Measurements from ENCODE around the gene SLC30A7.
"Not testable (repeated sequence)": the region's sequence is repeated elsewhere in the genome, so short reads cannot be mapped to it uniquely, and the experiment has no call there.

SLC30A7 gene

DNA sequence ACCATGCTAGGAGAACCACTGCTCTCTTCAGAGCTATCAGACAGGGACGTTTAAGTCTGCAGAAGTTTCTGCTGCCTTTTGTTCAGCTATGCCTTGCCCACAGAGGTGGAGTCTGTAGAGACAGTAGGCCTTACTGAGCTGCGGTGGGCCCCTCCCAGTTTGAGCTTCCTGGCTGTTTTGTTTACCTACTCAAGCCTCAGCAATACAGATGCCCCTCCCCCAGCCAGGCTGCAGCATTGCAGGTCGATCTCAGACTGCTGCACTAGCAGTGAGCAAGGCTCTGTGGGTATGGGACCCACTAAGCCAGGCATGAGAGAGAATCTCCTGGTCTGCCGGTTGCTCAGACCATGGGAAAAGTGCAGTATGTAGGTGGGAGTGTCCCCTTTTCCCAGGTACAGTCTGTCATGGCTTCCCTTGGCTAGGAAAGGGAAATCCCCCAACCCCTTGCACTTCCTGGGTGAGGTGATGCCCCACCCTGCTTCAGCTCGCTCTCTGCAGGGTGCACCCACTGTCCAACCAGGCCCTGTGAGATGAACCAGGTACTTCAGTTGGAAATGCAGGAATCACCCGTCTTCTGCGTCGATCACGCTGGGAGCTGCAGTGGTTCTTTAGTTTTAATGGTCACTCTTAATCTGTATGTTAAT is 53.7 kb downstream of the SLC30A7 start:
- H3K9ac ChIP-seq (ENCODE audit: low read depth in 1 of 2, low read length in 2 of 2); H3K27ac ChIP-seq (ENCODE audit: low read depth in 2 of 2, low read length in 2 of 2); H3K4me1 ChIP-seq (ENCODE audit: control insufficient read depth in 2 of 2, insufficient read depth in 2 of 2, low read length in 2 of 2); H3K36me3 ChIP-seq (ENCODE audit: control insufficient read depth in 2 of 2, insufficient read depth in 2 of 2, low read length in 2 of 2); H3K9me3 ChIP-seq (ENCODE audit: control insufficient read depth in 2 of 2, low read length in 2 of 2); H3K27me3 ChIP-seq (ENCODE audit: control insufficient read depth in 2 of 2, insufficient read depth in 2 of 2, low read length in 2 of 2): not testable (repeated sequence)
- peak overlapping the region in 1 of 2 donors; percentile 13 for H3K4me3 ChIP-seq (ENCODE audit: low read length in 2 of 2)

DNA sequence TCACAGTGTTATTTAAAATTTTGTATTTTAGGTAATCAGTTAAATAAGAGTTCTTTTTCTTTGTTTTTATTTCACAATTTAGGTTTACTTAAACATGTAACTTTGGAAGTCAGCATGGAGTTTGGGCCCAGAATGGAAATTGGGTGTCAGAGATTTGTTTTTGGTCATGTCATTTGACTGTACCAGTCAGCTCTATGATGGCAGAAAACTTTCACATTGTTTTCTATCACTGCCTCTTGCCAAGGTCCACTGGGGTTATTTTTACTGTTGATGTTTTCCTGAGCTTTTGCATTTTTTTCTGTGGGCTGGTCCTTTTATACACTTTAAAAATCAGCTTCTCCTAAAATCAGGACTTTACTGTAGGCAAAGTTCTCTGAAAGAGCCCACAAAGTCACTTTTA is 54.4 kb downstream of the SLC30A7 start:
- Histone ChIP-seq H3K36me3 (ENCODE audit: control insufficient read depth in 2 of 2, insufficient read depth in 2 of 2, low read length in 2 of 2) (peaks cover 5 to 6% of the 10 kb centered on the region in 2 donors), H3K4me3 (ENCODE audit: low read length in 2 of 2) (no peak overlapping the region), H3K4me1 (ENCODE audit: control insufficient read depth in 2 of 2, insufficient read depth in 2 of 2, low read length in 2 of 2) (peaks cover 3 to 8% of the 10 kb centered on the region in 2 donors), H3K9me3 (ENCODE audit: control insufficient read depth in 2 of 2, low read length in 2 of 2) (no peaks in the 10 kb centered on the region), H3K27me3 (ENCODE audit: control insufficient read depth in 2 of 2, insufficient read depth in 2 of 2, low read length in 2 of 2) (no peaks in the 10 kb centered on the region), H3K9ac (ENCODE audit: low read depth in 1 of 2, low read length in 2 of 2) (no peak overlapping the region), H3K27ac (ENCODE audit: low read depth in 2 of 2, low read length in 2 of 2) (no peak overlapping the region)

DNA sequence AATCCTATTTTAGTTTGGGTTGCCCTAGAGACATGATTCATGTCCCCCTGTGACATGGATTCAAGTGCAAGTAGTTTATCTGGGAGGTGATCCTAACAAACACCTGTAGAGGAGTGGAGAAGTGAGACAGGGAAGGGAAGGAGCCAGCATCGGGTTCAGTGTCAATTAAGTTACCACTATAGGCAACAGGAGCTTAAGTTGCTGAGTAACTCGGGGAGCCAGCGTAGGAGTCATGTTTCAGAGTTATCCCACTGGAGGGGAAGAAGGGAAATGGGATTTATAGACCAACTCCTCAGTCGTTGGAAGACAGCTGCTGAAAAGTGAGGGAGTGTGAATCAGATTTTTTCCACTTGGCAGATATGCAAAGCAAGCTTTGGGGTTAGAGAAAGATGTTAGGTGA is 54.9 kb downstream of the SLC30A7 start:
- Histone ChIP-seq H3K9me3 (ENCODE audit: control insufficient read depth in 2 of 2, low read length in 2 of 2) (no peaks in the 10 kb centered on the region), H3K9ac (ENCODE audit: low read depth in 1 of 2, low read length in 2 of 2) (no peak overlapping the region), H3K27ac (ENCODE audit: low read depth in 2 of 2, low read length in 2 of 2) (no peak overlapping the region), H3K36me3 (ENCODE audit: control insufficient read depth in 2 of 2, insufficient read depth in 2 of 2, low read length in 2 of 2) (peaks cover 5 to 6% of the 10 kb centered on the region in 2 donors), H3K27me3 (ENCODE audit: control insufficient read depth in 2 of 2, insufficient read depth in 2 of 2, low read length in 2 of 2) (no peaks in the 10 kb centered on the region), H3K4me1 (ENCODE audit: control insufficient read depth in 2 of 2, insufficient read depth in 2 of 2, low read length in 2 of 2) (peaks cover 3 to 8% of the 10 kb centered on the region in 2 donors), H3K4me3 (ENCODE audit: low read length in 2 of 2) (no peak overlapping the region)

DNA sequence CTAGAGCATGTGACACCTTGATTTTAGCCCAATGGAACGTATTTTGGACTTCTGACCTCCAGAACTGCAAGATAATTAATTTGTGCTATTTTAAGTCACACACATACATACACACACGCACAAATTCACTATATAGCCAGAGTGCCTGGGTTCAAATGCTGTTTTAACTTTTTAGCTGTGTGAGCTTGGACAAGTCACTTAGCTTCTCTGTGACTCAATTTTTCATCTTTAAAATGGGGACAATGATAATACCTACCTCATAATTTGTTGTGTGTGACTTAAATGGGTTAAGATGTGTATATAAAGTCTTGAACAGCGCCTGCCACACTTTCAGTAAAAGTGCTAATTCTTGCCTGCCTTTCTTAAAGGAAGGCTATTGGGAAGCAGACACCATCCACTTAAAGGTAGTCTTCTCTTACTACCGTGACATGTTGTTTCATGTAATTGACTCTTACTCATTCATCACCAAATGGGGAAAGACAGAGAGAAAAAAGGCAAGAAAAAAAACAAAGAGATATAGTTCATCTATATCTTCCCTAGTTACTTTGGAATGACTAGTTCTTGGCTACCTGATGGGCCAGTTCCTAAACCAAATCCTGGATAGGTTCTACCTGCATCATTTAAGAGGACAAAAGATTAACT is 56.3 kb downstream of the SLC30A7 start:
- H3K4me3 ChIP-seq (ENCODE audit: low read length in 2 of 2): no peak overlapping the region
- no peak overlapping the region for H3K9ac ChIP-seq (ENCODE audit: low read depth in 1 of 2, low read length in 2 of 2)
- no peaks in the 10 kb centered on the region for H3K9me3 ChIP-seq (ENCODE audit: control insufficient read depth in 2 of 2, low read length in 2 of 2)
- peaks cover 5 to 6% of the 10 kb centered on the region in 2 donors for H3K36me3 ChIP-seq (ENCODE audit: control insufficient read depth in 2 of 2, insufficient read depth in 2 of 2, low read length in 2 of 2)
- no peaks in the 10 kb centered on the region for H3K27me3 ChIP-seq (ENCODE audit: control insufficient read depth in 2 of 2, insufficient read depth in 2 of 2, low read length in 2 of 2)
- H3K4me1 ChIP-seq (ENCODE audit: control insufficient read depth in 2 of 2, insufficient read depth in 2 of 2, low read length in 2 of 2): peaks cover 3 to 8% of the 10 kb centered on the region in 2 donors
- H3K27ac ChIP-seq (ENCODE audit: low read depth in 2 of 2, low read length in 2 of 2): no peak overlapping the region

DNA sequence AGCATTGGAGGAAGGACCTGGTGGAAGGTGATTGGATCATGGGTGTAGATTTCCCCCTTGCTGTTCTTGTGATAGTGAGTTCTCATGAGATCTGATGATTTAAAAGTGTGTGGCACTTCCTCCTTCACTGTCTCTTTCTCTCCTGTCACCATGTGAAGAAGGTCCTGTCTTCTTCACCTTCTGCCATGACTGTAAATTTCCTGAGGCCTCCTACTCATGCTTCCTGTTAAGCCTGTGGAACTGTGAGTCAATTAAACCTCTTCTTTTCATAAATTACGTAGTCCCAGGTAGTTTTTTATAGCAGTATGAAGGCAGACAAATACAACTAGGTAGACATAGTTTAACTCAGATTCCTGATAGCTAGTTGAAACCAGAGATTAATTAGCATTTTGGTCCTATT is 57.1 kb downstream of the SLC30A7 start:
- H3K36me3 ChIP-seq (ENCODE audit: control insufficient read depth in 2 of 2, insufficient read depth in 2 of 2, low read length in 2 of 2): not testable (repeated sequence)

DNA sequence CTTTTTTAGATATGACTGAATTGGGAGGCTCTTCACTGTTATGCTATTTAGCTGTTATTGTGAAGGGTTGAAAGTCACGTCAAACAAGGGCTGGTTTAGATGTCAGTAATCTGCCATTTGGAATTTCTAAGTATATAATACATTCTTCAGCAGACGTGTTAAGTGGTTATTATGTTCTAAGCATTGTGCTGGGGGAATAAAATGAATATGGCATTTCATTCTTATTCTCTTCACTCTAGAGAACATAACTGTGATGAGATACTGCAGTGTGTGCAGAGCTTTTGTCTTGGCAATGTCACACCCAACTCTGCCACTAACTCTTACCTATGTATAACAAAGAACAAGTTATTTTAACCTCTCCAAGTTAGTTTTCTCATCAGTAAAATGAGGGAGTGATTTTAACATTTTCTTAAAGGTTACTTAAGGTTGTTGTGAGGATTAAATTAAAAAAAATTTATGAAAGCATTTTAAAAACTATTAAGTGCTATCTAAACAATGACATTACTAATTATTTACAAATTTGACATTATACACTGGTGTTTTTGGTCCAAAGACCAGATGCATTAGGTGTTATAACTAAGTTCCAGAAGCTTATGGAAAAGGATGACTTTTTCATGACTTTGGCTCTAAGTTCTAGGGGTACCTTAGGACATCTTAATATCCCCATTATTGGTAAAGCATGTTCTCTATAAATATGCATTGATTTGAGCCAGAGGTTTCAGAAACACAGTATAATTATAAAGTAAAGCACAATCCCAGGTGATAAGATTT is 58.3 kb downstream of the SLC30A7 start:
- H3K27ac ChIP-seq (ENCODE audit: low read depth in 2 of 2, low read length in 2 of 2): no peak overlapping the region
- H3K36me3 ChIP-seq (ENCODE audit: control insufficient read depth in 2 of 2, insufficient read depth in 2 of 2, low read length in 2 of 2): peaks cover 5 to 6% of the 10 kb centered on the region in 2 donors
- H3K9me3 ChIP-seq (ENCODE audit: control insufficient read depth in 2 of 2, low read length in 2 of 2): no peaks in the 10 kb centered on the region
- H3K27me3 ChIP-seq (ENCODE audit: control insufficient read depth in 2 of 2, insufficient read depth in 2 of 2, low read length in 2 of 2): no peaks in the 10 kb centered on the region
- H3K9ac ChIP-seq (ENCODE audit: low read depth in 1 of 2, low read length in 2 of 2): no peak overlapping the region
- H3K4me1 ChIP-seq (ENCODE audit: control insufficient read depth in 2 of 2, insufficient read depth in 2 of 2, low read length in 2 of 2): peaks cover 3 to 8% of the 10 kb centered on the region in 2 donors
- no peak overlapping the region for H3K4me3 ChIP-seq (ENCODE audit: low read length in 2 of 2)

More for the DNA sequence above, 57.1 kb downstream of the SLC30A7 start:
- not testable (repeated sequence) for H3K9me3 ChIP-seq (ENCODE audit: control insufficient read depth in 2 of 2, low read length in 2 of 2); H3K9ac ChIP-seq (ENCODE audit: low read depth in 1 of 2, low read length in 2 of 2); H3K4me1 ChIP-seq (ENCODE audit: control insufficient read depth in 2 of 2, insufficient read depth in 2 of 2, low read length in 2 of 2); H3K4me3 ChIP-seq (ENCODE audit: low read length in 2 of 2); H3K27ac ChIP-seq (ENCODE audit: low read depth in 2 of 2, low read length in 2 of 2); H3K27me3 ChIP-seq (ENCODE audit: control insufficient read depth in 2 of 2, insufficient read depth in 2 of 2, low read length in 2 of 2)

DNA sequence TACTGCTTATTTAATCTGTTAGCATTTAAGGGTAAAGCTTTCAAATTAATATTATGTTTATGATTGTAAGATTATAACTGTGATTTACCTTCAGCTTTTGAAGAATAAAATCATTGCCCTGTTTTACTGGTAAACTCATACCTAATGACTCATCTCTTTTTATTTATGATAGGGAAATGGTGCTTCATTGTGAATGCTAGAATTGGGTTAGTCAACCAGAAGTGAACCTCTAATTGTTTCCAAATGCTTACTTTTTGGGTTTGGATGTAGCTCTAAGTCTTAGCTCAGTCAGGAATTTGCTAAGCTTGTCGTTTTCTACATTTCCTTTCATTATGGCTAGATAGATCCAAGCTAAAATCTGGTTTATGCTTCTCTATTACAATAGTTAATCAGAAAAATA is 59.4 kb downstream of the SLC30A7 start:
- Histone ChIP-seq H3K36me3 (ENCODE audit: control insufficient read depth in 2 of 2, insufficient read depth in 2 of 2, low read length in 2 of 2) (peaks cover 5 to 6% of the 10 kb centered on the region in 2 donors), H3K4me1 (ENCODE audit: control insufficient read depth in 2 of 2, insufficient read depth in 2 of 2, low read length in 2 of 2) (no peaks in the 10 kb centered on the region), H3K9me3 (ENCODE audit: control insufficient read depth in 2 of 2, low read length in 2 of 2) (no peaks in the 10 kb centered on the region), H3K9ac (ENCODE audit: low read depth in 1 of 2, low read length in 2 of 2) (no peak overlapping the region), H3K27me3 (ENCODE audit: control insufficient read depth in 2 of 2, insufficient read depth in 2 of 2, low read length in 2 of 2) (no peaks in the 10 kb centered on the region), H3K27ac (ENCODE audit: low read depth in 2 of 2, low read length in 2 of 2) (no peak overlapping the region), H3K4me3 (ENCODE audit: low read length in 2 of 2) (no peak overlapping the region)

DNA sequence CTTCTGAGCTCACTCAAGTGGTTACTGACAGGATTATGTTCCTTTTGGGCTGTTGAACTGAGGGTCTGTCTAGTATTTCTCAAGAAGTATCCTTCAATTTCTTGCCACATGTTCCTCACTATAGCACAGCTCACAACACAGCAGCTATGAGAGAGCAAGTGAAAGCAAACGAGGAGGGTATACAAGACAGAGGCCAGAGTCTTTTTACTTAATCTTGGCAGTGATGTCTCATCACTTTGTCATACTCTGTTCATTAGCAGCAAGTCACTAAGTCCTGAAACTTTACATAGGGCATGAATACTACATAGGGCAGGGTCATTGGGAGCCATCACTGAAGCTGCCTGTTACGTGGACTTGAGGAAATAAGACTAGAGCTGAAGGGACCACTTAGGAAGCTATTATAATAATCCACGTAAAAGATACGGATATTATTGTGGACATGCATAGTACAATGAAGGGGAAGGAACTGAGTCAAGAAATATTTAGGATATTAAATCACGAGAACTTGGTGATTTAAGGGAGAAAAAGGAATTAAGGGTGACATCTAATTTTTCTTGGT is 63.7 kb downstream of the SLC30A7 start:
- H3K4me1 ChIP-seq (ENCODE audit: control insufficient read depth in 2 of 2, insufficient read depth in 2 of 2, low read length in 2 of 2): no peaks in the 10 kb centered on the region
- H3K4me3 ChIP-seq (ENCODE audit: low read length in 2 of 2): no peak overlapping the region
- H3K27ac ChIP-seq (ENCODE audit: low read depth in 2 of 2, low read length in 2 of 2): no peak overlapping the region
- no peaks in the 10 kb centered on the region for H3K9me3 ChIP-seq (ENCODE audit: control insufficient read depth in 2 of 2, low read length in 2 of 2)
- no peaks in the 10 kb centered on the region for H3K27me3 ChIP-seq (ENCODE audit: control insufficient read depth in 2 of 2, insufficient read depth in 2 of 2, low read length in 2 of 2)
- peaks cover 0 to 8% of the 10 kb centered on the region in 2 donors for H3K36me3 ChIP-seq (ENCODE audit: control insufficient read depth in 2 of 2, insufficient read depth in 2 of 2, low read length in 2 of 2)
- no peak overlapping the region for H3K9ac ChIP-seq (ENCODE audit: low read depth in 1 of 2, low read length in 2 of 2)

DNA sequence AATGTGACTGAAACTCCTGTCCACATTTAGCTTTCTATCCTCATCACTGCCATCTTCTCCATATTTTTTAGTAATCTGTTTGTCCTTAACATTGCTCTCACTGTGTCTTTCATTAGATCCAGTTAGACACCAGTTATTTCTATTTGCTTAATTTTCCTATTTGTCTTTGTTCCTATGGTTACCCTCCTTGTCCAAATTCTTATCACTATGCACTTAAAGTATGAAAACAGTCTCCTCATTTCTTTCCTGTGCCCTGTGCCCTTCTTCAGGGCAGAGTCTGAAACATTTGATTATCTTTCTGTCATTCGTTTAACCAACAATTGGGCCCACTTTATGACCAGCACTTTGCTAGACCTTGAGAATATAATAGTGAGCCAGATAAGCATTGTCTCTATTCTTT is 64.2 kb downstream of the SLC30A7 start:
- H3K4me3 ChIP-seq (ENCODE audit: low read length in 2 of 2): no peak overlapping the region
- no peak overlapping the region for H3K27ac ChIP-seq (ENCODE audit: low read depth in 2 of 2, low read length in 2 of 2)
- H3K36me3 ChIP-seq (ENCODE audit: control insufficient read depth in 2 of 2, insufficient read depth in 2 of 2, low read length in 2 of 2): peaks cover 0 to 8% of the 10 kb centered on the region in 2 donors

DNA sequence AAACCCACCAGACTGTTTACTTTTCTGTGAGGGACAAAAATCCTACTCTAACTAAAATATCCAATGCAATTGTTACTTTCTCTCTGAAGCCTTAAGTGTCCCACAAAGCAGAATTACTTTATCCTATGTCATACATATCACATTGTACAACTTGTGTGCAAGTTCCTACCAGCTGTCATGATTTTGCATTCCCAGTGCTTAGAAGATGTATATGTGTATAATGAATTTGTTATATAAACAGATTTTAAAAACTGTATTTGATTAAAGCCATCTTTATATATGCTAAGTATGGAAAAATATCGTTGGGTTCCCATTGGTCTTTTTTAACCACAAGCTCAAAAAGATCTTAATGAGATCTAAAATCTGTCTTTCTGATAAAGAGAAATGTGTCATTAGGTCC is 72.7 kb downstream of the SLC30A7 start:
- no peak overlapping the region for H3K9ac ChIP-seq (ENCODE audit: low read depth in 1 of 2, low read length in 2 of 2)
- no peaks in the 10 kb centered on the region for H3K27me3 ChIP-seq (ENCODE audit: control insufficient read depth in 2 of 2, insufficient read depth in 2 of 2, low read length in 2 of 2)
- H3K36me3 ChIP-seq (ENCODE audit: control insufficient read depth in 2 of 2, insufficient read depth in 2 of 2, low read length in 2 of 2): peaks cover 8 to 19% of the 10 kb centered on the region in 2 donors
- H3K27ac ChIP-seq (ENCODE audit: low read depth in 2 of 2, low read length in 2 of 2): no peak overlapping the region
- no peaks in the 10 kb centered on the region for H3K4me1 ChIP-seq (ENCODE audit: control insufficient read depth in 2 of 2, insufficient read depth in 2 of 2, low read length in 2 of 2)
- no peak overlapping the region for H3K4me3 ChIP-seq (ENCODE audit: low read length in 2 of 2)
- no peaks in the 10 kb centered on the region for H3K9me3 ChIP-seq (ENCODE audit: control insufficient read depth in 2 of 2, low read length in 2 of 2)

More for the DNA sequence above, 64.2 kb downstream of the SLC30A7 start:
- H3K4me1 ChIP-seq (ENCODE audit: control insufficient read depth in 2 of 2, insufficient read depth in 2 of 2, low read length in 2 of 2): no peaks in the 10 kb centered on the region
- H3K27me3 ChIP-seq (ENCODE audit: control insufficient read depth in 2 of 2, insufficient read depth in 2 of 2, low read length in 2 of 2): no peaks in the 10 kb centered on the region
- no peaks in the 10 kb centered on the region for H3K9me3 ChIP-seq (ENCODE audit: control insufficient read depth in 2 of 2, low read length in 2 of 2)
- no peak overlapping the region for H3K9ac ChIP-seq (ENCODE audit: low read depth in 1 of 2, low read length in 2 of 2)

Data from mucosa of rectum (tissue), 2 donors.